Stimulated activated naive CD8-positive, alpha-beta T cell treated with anti-CD3 and anti-CD28 coated beads, Interleukin-15, amount 100 ng/mL, for 72 hours (primary cell): ENCODE data around the gene ERFL.

Experiments
- ATAC-seq: fragments of 150-1000 bp; cut with Tn5 transposase; 2 replicates; pipeline ENCODE4 v1.10.0; 2021; ENCODE audit warnings: mild to moderate bottlenecking, moderate library complexity
- DNase-seq, 2 donors: peaks; one replicate each; pipeline ENCODE4 v3.0.0; 2021 to 2022
- H3K27ac Mint-ChIP-seq, 2 donors: one replicate each; pipeline ENCODE4 v1.8.0; 2022; ENCODE audit warnings: mild to moderate bottlenecking in 2 of 2, mixed read lengths in 2 of 2, moderate library complexity in 2 of 2
- H3K27me3 Mint-ChIP-seq: one replicate; pipeline ENCODE4 v1.8.0; 2022; ENCODE audit warnings: mixed read lengths
- H3K4me1 Mint-ChIP-seq: one replicate; pipeline ENCODE4 v1.8.0; 2022; ENCODE audit warnings: mild to moderate bottlenecking, mixed read lengths
- H3K4me3 Mint-ChIP-seq, 2 donors: one replicate each; pipeline ENCODE4 v1.8.0; 2022; ENCODE audit warnings: mild to moderate bottlenecking in 2 of 2, mixed read lengths in 2 of 2, moderate library complexity in 1 of 2
- H3K9me3 Mint-ChIP-seq, 2 donors: one replicate each; pipeline ENCODE4 v1.8.0; 2022; ENCODE audit warnings: mixed read lengths in 2 of 2

The ERFL gene

GRCh38 chr19:41872775-41873647 lies 55.2 kb downstream of the ERFL start:
- Mint-ChIP-seq H3K27me3 (no peaks in the 10 kb centered on the region), H3K27ac (peak overlapping the region; percentile 25 to 76), H3K4me3 (no peak overlapping the region), H3K4me1 (peaks cover 95% of the 10 kb centered on the region), H3K9me3 (no peaks in the 10 kb centered on the region)
- DNase-seq (peak in 1 of 2 donors; percentile 66), ATAC-seq (no peak)

- peaks cover 95% of the 10 kb centered on the region for H3K4me1 Mint-ChIP-seq
- peak overlapping the region in 1 of 2 donors; percentile 15 for H3K4me3 Mint-ChIP-seq
- ATAC-seq (no peak), DNase-seq (no peak)
- peak overlapping the region; percentile 79 to 87 for H3K27ac Mint-ChIP-seq
- H3K9me3 Mint-ChIP-seq, result no peaks in the 10 kb centered on the region
- no peaks in the 10 kb centered on the region for H3K27me3 Mint-ChIP-seq
These were observed 55.9 kb downstream of the ERFL start for GRCh38 chr19:41872384-41872774.

GRCh38 chr19:41871573-41872383 lies 56.5 kb downstream of the ERFL start:
- H3K4me3 Mint-ChIP-seq, result peak overlapping the region; percentile 63 to 64
- peaks cover 95% of the 10 kb centered on the region for H3K4me1 Mint-ChIP-seq
- ATAC-seq (peak; percentile 86), DNase-seq (peak; percentile 78 to 86)
- no peaks in the 10 kb centered on the region for H3K9me3 Mint-ChIP-seq
- H3K27me3 Mint-ChIP-seq, result no peaks in the 10 kb centered on the region
- H3K27ac Mint-ChIP-seq, result peak overlapping the region; percentile 93 to 97

- H3K27me3 Mint-ChIP-seq, result no peaks in the 10 kb centered on the region
- peak overlapping the region; percentile 83 to 84 for H3K27ac Mint-ChIP-seq
- H3K4me3 Mint-ChIP-seq, result peak overlapping the region; percentile 57 to 63
- peaks cover 95% of the 10 kb centered on the region for H3K4me1 Mint-ChIP-seq
- ATAC-seq (no peak), DNase-seq (no peak)
- H3K9me3 Mint-ChIP-seq, result no peaks in the 10 kb centered on the region
These were observed 57.8 kb downstream of the ERFL start for GRCh38 chr19:41870401-41870873.

GRCh38 chr19:41869374-41869955 lies 58.8 kb downstream of the ERFL start:
- H3K4me3 Mint-ChIP-seq, result peak overlapping the region; percentile 25 to 35

GRCh38 chr19:41868989-41869300 lies 59.3 kb downstream of the ERFL start:
- Mint-ChIP-seq H3K4me3 (peak overlapping the region in 1 of 2 donors; percentile 55), H3K27ac (peak overlapping the region; percentile 40 to 84), H3K9me3 (no peaks in the 10 kb centered on the region), H3K27me3 (no peaks in the 10 kb centered on the region), H3K4me1 (peaks cover 97% of the 10 kb centered on the region)
- DNase-seq (no peak), ATAC-seq (no peak)

More at GRCh38 chr19:41869374-41869955, 58.8 kb downstream of the ERFL start:
- Mint-ChIP-seq H3K27ac (peak overlapping the region; percentile 81 to 84), H3K9me3 (no peaks in the 10 kb centered on the region), H3K4me1 (peaks cover 94% of the 10 kb centered on the region), H3K27me3 (no peaks in the 10 kb centered on the region)
- DNase-seq (no peak), ATAC-seq (no peak)

- no peaks in the 10 kb centered on the region for H3K9me3 Mint-ChIP-seq
- peaks cover 99% of the 10 kb centered on the region for H3K4me1 Mint-ChIP-seq
- no peak for ATAC-seq
- H3K27me3 Mint-ChIP-seq, result no peaks in the 10 kb centered on the region
- no peak for DNase-seq
- peak overlapping the region; percentile 56 to 86 for H3K27ac Mint-ChIP-seq
- H3K4me3 Mint-ChIP-seq, result peak overlapping the region; percentile 38 to 55
These were observed 59.9 kb downstream of the ERFL start for GRCh38 chr19:41868120-41868988.

- peak overlapping the region; percentile 87 to 97 for H3K27ac Mint-ChIP-seq
- peak overlapping the region; percentile 71 to 73 for H3K4me3 Mint-ChIP-seq
- peaks cover 99% of the 10 kb centered on the region for H3K4me1 Mint-ChIP-seq
- no peaks in the 10 kb centered on the region for H3K9me3 Mint-ChIP-seq
- no peak for DNase-seq
- H3K27me3 Mint-ChIP-seq, result no peaks in the 10 kb centered on the region
- no peak for ATAC-seq
These were observed 62.0 kb downstream of the ERFL start for GRCh38 chr19:41866284-41866683.

- peaks cover 86% of the 10 kb centered on the region for H3K4me1 Mint-ChIP-seq
These were observed 63.9 kb downstream of the ERFL start for GRCh38 chr19:41864374-41864773.

GRCh38 chr19:41863209-41863931 lies 64.9 kb downstream of the ERFL start:
- DNase-seq, result no peak
- H3K4me3 Mint-ChIP-seq, result peak overlapping the region; percentile 86 to 90
- H3K9me3 Mint-ChIP-seq, result no peaks in the 10 kb centered on the region
- peaks cover 76% of the 10 kb centered on the region for H3K4me1 Mint-ChIP-seq
- no peaks in the 10 kb centered on the region for H3K27me3 Mint-ChIP-seq
- no peak for ATAC-seq
- H3K27ac Mint-ChIP-seq, result peak overlapping the region; percentile 94 to 95

More at GRCh38 chr19:41864374-41864773, 63.9 kb downstream of the ERFL start:
- DNase-seq (no peak), ATAC-seq (no peak)
- Mint-ChIP-seq H3K27me3 (no peaks in the 10 kb centered on the region), H3K4me3 (peak overlapping the region; percentile 82 to 86), H3K27ac (peak overlapping the region; percentile 94 to 98), H3K9me3 (no peaks in the 10 kb centered on the region)

- H3K27ac Mint-ChIP-seq, result peak overlapping the region; percentile 86 to 99
- peaks cover 68% of the 10 kb centered on the region for H3K4me1 Mint-ChIP-seq
- ATAC-seq (no peak), DNase-seq (peak in 1 of 2 donors; percentile 39)
- no peaks in the 10 kb centered on the region for H3K27me3 Mint-ChIP-seq
- H3K9me3 Mint-ChIP-seq, result no peaks in the 10 kb centered on the region
- H3K4me3 Mint-ChIP-seq, result peak overlapping the region; percentile 86 to 90
These were observed 65.7 kb downstream of the ERFL start for GRCh38 chr19:41862445-41862986.

- H3K27me3 Mint-ChIP-seq, result no peaks in the 10 kb centered on the region
- H3K9me3 Mint-ChIP-seq, result no peaks in the 10 kb centered on the region
- H3K4me1 Mint-ChIP-seq, result peaks cover 61% of the 10 kb centered on the region
- ATAC-seq (no peak), DNase-seq (no peak)
- H3K4me3 Mint-ChIP-seq, result peak overlapping the region; percentile 86 to 90
- peak overlapping the region; percentile 97 to 99 for H3K27ac Mint-ChIP-seq
These were observed 66.4 kb downstream of the ERFL start for GRCh38 chr19:41861846-41862245.

GRCh38 chr19:41861116-41861768 lies 67.0 kb downstream of the ERFL start:
- Mint-ChIP-seq H3K4me3 (peak overlapping the region; percentile 86 to 90), H3K4me1 (peaks cover 55% of the 10 kb centered on the region)
- no peak for DNase-seq

More at GRCh38 chr19:41861116-41861768, 67.0 kb downstream of the ERFL start:
- no peak for ATAC-seq
- peak overlapping the region; percentile 97 to 99 for H3K27ac Mint-ChIP-seq
- H3K9me3 Mint-ChIP-seq, result no peaks in the 10 kb centered on the region
- no peaks in the 10 kb centered on the region for H3K27me3 Mint-ChIP-seq
